Fibroblast of mammary gland (primary cell): Measurements from ENCODE around the gene TP73.

ENCODE experiments used
- DNase-seq: peaks from one replicate; pipeline ENCODE4 v3.0.0-alpha.2; 2010; ENCODE audit warnings: low read depth
- H3K4me3 ChIP-seq: 2 replicates; pipeline ENCODE4 v1.5.1; 2011; ENCODE audit warnings: low read depth, mild to moderate bottlenecking, low read length, moderate library complexity; ENCODE audit not compliant: control insufficient read depth
- TF ChIP-seq, protein P1 (sequence below): conservative IDR thresholded peaks from 2 replicates; pipeline ENCODE4 v1.5.1; 2011; ENCODE audit warnings: low read depth, low read length, inconsistent platforms; ENCODE audit not compliant: control insufficient read depth, insufficient read depth

The TP73 gene

DNA sequence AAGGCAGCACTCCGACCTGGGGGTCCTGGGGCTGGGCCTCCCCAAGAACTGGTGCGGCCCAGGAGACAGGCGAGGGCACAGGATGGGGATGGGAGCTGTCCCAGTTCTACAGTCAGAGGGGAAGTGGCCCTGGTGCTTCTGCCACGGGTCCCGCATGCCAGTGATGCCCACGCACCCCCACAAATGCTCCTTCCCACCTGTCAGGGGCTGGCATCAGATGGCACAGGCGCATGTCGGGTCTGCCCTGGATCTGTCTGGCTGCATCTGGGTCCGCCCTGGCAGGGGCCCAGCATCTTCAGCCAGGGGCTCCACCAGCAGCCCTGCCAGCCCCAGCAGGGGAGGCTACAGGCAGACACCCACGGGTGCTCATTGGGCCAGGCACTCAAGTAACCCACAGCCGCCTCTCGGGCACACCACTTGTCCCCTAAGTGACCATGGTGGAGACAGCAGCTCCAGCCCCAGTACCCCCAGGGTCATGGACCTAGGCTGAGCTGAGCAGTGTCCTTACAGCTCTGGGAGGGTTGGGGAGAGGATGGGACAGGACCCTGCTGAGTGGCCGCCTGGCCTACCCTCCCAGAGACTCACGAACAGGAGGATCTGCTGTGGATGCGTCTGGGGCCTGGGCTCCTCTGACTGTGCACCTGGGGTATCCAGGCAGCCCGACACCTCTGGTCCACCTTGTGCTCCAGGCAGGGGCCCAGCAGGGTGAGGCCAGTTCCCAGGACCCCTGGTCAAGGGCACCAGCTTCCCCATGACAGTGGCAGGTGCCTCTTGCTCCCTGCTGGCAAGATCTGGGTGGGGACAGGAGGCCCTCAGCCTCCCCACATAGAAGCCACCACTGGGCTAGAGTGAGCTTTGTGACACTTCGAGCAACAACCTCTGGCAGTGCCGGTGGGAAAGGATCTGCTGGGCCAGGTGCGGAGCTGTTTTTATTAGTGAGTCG lies 125.6 kb downstream of the TP73 start:
- H3K4me3 ChIP-seq: no peak overlapping the region
- TF ChIP-seq, protein P1, sequence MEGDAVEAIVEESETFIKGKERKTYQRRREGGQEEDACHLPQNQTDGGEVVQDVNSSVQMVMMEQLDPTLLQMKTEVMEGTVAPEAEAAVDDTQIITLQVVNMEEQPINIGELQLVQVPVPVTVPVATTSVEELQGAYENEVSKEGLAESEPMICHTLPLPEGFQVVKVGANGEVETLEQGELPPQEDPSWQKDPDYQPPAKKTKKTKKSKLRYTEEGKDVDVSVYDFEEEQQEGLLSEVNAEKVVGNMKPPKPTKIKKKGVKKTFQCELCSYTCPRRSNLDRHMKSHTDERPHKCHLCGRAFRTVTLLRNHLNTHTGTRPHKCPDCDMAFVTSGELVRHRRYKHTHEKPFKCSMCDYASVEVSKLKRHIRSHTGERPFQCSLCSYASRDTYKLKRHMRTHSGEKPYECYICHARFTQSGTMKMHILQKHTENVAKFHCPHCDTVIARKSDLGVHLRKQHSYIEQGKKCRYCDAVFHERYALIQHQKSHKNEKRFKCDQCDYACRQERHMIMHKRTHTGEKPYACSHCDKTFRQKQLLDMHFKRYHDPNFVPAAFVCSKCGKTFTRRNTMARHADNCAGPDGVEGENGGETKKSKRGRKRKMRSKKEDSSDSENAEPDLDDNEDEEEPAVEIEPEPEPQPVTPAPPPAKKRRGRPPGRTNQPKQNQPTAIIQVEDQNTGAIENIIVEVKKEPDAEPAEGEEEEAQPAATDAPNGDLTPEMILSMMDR: no peak
- DNase-seq: no peak

DNA sequence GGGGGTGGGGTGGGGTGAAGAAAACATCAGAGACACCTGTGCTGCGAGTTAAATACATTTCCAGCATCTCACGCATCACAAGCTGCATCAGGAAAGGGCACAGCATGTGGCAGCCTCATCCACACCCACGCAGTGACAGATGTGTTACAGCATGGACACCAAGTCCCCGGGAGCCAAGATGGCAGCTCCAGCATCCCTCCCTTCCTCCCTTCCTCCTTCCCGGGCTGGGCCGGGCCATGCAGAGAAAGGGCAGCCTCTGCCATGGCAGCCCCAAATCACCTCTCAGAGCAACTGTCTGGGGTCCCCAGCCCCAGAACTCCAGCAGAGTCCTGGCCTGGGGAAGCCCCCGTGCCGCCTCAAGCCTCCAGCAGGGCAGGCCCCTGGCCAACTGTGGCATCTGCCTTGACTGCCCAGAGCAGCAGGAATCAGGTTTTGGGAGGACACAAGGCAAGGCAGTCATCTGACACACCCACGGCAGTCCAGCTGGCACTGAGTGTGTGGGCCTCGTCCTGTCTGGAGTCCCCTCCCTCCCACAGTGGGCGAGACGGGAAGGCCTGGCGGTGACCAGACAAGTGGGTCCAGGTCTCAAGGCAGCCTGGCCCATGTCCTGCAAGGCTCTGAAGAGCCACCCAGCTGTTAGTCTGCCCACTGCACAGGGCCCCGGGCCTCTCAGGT lies 126.4 kb downstream of the TP73 start:
- H3K4me3 ChIP-seq: no peak overlapping the region
- TF ChIP-seq, protein P1: no peak
- DNase-seq: no peak

DNA sequence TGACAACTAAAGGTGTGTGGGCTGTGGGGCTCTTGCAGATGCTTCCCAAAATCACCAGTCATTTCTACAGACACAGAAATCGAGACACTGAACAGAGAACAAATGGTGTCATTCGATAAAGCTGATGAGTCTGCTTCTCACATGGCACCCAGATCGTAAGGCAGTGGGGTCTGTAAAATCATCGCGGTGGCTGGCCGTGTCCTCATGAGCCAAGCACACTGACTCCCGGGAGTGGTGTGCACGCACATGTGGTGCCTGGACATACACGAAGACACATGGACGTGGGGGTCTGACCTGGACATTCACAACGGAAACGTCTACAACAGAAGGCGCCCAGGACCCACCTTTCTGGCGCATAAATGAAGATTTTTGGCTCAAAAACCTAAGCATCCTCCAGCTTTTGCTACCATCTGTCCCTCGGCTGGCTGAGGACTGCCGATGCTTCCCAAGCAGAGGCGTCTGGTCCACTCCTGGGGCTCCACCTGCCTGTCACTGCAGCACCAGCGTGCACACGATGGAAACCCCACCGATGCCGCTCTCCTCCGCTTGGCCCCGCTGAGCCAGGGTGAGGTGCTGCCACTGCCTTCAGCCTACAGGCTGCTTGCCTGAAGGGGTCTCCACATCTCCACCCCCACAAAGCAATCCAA lies 127.1 kb downstream of the TP73 start:
- no peak for DNase-seq
- TF ChIP-seq, protein P1: no peak
- no peak overlapping the region for H3K4me3 ChIP-seq

DNA sequence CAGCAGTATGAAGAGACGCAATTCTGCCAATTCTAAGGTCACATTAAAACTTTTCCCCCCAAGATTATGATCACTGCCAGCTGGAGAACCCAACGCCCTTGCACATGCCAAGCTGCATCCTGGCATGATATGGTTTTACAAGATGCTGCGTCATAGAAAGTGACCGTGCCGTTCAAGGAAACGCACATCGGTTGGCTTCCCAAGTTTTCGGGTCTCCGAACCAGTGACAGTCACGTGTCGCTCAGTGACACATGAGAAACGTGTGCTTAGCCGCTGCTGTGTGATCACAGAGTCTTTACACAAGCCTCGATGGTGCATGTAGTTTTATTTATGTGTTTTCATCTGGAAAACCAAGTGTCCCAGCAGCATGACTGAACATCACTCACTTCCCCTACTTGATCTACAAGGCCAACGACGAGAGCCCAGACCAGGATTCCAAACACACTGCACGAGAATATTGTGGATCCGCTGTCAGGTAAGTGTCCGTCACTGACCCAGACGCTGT lies 127.6 kb downstream of the TP73 start:
- H3K4me3 ChIP-seq: no peak overlapping the region
- no peak for DNase-seq
- TF ChIP-seq, protein P1: no peak

DNA sequence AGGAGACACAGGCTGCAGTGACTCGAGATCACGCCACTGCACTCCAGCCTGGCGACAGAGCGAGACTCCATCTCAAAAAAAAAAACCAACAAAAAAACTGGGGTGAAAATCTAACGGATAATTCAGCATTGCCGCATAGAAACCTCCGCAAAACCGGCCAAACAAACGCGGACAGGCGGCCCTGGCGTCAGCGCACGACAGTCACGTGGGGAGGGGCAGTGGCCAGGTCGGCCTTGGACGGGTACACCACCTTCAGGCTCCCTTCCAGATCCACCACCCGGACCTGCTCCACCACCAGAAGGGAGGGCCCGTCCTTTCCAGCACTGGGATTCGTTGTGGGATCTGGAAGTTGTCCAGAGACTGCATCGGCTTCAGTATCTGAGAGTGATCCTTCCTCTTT lies 128.6 kb downstream of the TP73 start:
- TF ChIP-seq, protein P1: no peak
- H3K4me3 ChIP-seq: no peak overlapping the region
- no peak for DNase-seq

DNA sequence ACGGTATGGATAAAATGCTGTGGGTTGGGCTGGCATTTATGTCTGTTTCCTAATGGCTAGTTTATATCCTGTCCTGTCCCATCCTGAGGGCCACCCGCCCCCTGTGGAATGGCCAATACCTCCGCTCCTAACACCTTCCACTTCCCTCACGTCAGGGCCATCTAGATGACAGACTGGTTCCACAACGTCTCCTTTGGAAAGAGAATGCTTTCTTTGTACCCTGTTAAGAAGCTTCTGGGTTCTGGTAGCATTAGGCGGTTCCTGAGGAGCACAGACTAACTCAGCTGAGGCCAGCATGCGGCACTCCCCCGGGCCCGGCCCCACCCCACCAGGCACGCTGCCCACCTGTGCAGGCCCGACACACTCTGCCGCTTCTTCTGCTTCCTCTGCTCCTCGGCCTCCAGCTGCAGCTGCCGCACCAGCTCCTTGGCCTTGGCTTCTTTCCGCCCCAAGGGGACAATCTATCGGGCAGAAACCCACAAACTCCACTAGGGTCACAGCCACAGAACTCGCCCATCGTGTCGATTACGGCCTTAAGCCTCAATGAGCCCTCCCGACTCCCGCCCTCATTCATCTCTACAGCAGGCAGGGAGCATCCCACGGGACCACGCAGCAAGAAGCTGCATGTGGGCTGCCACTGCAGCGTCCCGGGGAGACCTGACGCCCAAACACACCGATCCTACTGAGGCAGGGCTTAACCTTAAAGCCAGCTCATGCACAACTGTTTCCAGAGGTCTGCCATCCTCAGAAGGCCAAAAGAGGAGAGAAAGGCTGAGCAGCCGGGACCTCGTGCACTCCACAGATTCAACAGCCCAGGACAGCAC lies 131.5 kb downstream of the TP73 start:
- H3K4me3 ChIP-seq: no peak overlapping the region
- TF ChIP-seq, protein P1: no peak
- no peak for DNase-seq
